ENCODE measurements around the gene PCNT.

The PCNT gene

GRCh38 chr21:46346296-46347202 lies 22.6 kb downstream of the PCNT start:
- peak overlapping the region; percentile 65 for H3K27ac ChIP-seq
- no peak for DNase-seq (ENCODE audit: low spot score)
- ChIA-PET CTCF (no interaction called here), POLR2A (ENCODE audit: low non-redundant PET) (no interaction called here)
- TF ChIP-seq, protein P1, sequence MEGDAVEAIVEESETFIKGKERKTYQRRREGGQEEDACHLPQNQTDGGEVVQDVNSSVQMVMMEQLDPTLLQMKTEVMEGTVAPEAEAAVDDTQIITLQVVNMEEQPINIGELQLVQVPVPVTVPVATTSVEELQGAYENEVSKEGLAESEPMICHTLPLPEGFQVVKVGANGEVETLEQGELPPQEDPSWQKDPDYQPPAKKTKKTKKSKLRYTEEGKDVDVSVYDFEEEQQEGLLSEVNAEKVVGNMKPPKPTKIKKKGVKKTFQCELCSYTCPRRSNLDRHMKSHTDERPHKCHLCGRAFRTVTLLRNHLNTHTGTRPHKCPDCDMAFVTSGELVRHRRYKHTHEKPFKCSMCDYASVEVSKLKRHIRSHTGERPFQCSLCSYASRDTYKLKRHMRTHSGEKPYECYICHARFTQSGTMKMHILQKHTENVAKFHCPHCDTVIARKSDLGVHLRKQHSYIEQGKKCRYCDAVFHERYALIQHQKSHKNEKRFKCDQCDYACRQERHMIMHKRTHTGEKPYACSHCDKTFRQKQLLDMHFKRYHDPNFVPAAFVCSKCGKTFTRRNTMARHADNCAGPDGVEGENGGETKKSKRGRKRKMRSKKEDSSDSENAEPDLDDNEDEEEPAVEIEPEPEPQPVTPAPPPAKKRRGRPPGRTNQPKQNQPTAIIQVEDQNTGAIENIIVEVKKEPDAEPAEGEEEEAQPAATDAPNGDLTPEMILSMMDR (conservative IDR thresholded peaks at IDR 0.05; ENCODE audit: low read depth), result no peak

DNA sequence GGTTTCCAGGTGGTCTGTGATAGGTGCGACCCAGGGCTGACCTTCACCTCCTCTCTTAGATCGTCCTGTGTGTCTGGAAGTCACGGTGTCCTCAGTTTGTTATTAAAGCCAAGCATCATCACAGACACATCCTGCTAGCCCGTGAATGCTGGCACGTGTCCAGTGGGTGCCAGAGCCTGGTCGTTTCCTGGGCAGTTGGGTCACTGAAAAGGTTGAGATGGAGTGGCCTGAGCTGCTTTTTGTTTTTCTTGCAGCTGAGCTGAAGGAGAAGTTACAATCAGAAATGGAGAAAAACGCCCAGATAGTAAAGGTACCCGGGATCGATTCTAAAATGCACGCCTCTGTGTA lies 23.2 kb downstream of the PCNT start:
- TF ChIP-seq, protein P1 (conservative IDR thresholded peaks at IDR 0.05; ENCODE audit: low read depth), result no peak
- ChIA-PET POLR2A (ENCODE audit: low non-redundant PET) (no interaction called here), CTCF (no interaction called here)
- DNase-seq (ENCODE audit: low spot score), result no peak
- peak overlapping the region; percentile 65 for H3K27ac ChIP-seq

- DNase-seq (ENCODE audit: low spot score), result no peak
- peak overlapping the region; percentile 65 for H3K27ac ChIP-seq
- TF ChIP-seq, protein P1 (conservative IDR thresholded peaks at IDR 0.05; ENCODE audit: low read depth), result no peak; the same call in 1 of the 2 replicates
- POLR2A ChIA-PET (ENCODE audit: low non-redundant PET), result no interaction called here
- CTCF ChIA-PET, result interaction anchor here (0.6 to 0.8 kb wide), 2 partner anchors 10 to 22 kb away, joined by 3 to 4 read pairs; no protein-coding TSS in a partner anchor
These were observed 23.9 kb downstream of the PCNT start for GRCh38 chr21:46347791-46348381.

DNA sequence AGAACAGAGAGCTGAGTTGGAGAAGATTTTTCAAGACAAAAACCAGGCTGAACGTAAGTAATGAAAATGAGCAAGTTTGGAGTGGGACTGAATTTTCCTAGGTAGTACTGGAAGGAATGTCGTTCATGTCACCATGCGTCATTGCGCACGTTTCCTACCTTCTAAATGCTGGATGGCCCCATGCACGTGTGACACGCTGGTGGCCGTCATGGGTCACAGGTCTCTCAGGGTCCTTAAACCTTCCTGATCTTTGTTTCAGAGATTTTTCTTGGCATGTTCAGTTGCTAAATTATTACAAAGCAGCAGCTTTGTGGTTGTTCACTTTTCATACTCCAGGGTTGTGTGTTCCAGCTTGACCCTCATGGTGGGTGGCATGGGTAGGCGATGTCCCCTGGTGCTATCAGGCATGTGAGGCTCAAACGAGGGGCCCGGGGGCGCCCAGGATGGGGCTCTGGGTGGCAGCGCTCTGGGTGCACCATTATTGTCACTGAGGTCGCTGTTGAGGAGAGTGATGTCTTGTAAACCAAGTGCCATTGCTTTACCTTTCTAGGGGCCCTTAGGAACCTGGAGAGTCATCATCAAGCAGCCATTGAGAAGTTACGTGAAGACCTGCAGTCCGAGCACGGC lies 25.3 kb downstream of the PCNT start:
- no peak for DNase-seq (ENCODE audit: low spot score)
- CTCF ChIA-PET, result no interaction called here
- TF ChIP-seq, protein P1 (conservative IDR thresholded peaks at IDR 0.05; ENCODE audit: low read depth), result no peak
- H3K27ac ChIP-seq, result no peak overlapping the region
- POLR2A ChIA-PET (ENCODE audit: low non-redundant PET), result no interaction called here

DNA sequence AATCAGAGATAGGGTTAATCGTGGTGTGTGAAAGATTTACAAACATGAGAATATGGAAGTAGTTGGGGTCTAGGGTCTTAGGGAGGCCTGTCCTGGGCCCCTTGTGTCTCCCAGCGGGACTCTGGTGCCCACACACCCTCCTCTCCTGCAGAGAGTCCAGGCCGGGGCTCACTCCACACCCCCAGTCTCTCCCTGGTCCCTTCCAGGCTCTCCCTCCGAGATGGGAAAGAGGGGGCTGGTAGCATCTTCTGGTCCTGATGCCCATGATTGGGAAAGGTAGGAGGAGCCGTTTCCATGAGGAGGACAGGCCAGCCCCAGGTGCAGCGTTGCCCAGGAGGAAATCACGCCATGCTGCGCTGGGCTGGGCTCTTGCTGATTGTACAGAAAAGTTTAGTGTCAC lies 26.6 kb downstream of the PCNT start:
- no peak overlapping the region for H3K27ac ChIP-seq
- POLR2A ChIA-PET (ENCODE audit: low non-redundant PET), result no interaction called here
- no peak for DNase-seq (ENCODE audit: low spot score)
- CTCF ChIA-PET, result no interaction called here
- TF ChIP-seq, protein P1 (conservative IDR thresholded peaks at IDR 0.05; ENCODE audit: low read depth), result no peak

DNA sequence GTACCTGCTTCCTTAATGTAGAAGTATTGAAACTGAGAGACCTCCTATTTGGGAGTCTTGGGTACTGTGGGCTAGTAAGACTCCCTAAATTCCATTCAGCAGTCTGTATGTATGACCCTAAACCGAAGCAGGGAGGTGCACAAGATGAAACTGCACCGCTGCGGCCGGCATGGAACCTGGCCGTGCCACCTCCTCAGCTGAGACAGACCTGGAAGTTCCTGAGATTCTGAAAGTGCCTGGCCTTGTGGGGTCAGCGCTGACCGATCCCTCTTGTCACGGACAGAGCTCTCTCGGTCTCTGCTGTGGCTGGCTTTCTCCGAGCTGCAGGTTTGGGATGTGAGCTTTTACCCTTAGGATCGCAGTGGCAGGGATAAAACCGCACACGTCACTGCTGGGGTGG lies 27.0 kb downstream of the PCNT start:
- POLR2A ChIA-PET (ENCODE audit: low non-redundant PET), result no interaction called here
- no peak for DNase-seq (ENCODE audit: low spot score)
- TF ChIP-seq, protein P1 (conservative IDR thresholded peaks at IDR 0.05; ENCODE audit: low read depth), result no peak
- CTCF ChIA-PET, result no interaction called here
- H3K27ac ChIP-seq, result no peak overlapping the region
